HG03060 (cell line): Measurements from ENCODE around the gene CERS6.

Experiments
- ATAC-seq: cut with Tn5 transposase; IDR thresholded peaks from one replicate; pipeline ENCODE4 v1.9.1; 2021; ENCODE audit warnings: low read depth, moderate number of reproducible peaks; ENCODE audit not compliant: unreplicated experiment

Gene CERS6

DNA sequence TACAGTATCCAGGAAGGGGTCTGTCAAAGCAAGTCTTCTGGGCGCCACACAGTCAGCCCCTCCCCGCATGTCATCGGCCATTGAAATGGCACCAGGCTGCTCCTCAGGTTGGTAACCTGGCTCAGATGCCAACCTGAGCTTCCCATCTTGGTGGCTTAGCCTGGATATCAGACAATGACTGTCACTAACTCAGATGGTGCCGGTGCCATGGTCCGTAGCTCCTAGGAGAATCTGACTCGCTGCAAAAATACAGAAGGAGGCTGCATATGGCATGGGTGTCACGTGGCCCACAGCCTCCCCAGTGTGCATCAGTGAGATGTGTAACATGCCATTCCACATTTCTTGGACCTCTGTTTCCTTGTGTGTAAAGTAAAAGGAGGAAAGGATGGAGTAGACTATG lies 349.5 kb downstream of the CERS6 start:
- ATAC-seq: no peak

DNA sequence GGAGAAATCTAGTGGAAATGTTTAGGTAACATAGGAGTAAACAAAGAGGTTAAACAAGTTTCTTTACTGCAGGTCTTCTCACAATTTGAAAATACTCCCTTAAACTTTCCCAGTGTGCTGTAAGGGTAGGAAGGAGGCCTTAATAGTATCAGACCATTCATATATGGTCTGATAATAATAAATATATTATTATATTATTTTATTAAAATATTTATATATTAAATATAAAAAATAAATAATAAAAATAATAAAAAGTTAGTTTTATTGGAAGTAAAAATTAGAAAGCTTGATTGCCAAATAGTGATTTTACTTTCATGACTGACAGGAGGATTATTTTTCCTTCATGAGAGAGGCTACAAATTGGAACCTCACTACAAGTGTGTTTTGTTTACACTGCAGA lies 353.5 kb downstream of the CERS6 start:
- ATAC-seq: no peak

DNA sequence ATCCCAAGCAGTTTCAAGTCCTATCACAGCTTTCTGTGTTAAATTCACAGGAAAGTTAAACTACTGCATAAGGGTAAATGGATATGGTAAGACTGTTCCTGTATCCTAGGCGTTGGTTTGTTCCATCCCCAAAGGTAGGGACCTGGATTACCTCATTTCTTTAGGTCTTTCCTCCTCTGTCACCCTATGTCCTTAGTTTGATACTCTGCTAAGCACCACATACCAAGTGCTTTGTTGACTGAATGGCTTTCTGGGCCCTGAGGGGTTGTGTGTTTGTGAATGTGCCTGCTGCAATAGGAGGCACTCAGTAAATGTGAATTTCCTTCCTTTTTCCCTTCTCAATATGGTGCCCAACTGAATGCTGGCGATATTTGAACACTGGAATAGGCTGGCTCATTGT lies 354.2 kb downstream of the CERS6 start:
- no peak for ATAC-seq

DNA sequence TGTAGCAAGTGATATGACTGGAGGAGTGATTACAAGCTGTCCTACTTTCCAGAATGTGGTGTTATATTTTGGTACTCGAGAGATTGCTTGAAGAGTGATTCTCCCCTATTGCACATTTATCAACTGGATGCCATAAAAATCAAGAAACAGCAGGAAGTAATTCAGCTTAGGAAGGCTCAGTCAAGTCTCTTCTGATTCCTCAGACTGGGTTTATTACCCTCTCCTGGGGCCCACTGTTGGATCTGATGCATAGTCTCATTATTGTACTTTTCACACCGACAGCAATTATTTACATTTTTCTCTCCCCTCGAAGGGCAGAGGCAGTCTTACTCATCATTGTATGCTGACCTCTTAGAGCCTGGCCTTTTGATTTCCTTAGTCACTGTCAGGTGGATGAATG lies 355.6 kb downstream of the CERS6 start:
- no peak for ATAC-seq

DNA sequence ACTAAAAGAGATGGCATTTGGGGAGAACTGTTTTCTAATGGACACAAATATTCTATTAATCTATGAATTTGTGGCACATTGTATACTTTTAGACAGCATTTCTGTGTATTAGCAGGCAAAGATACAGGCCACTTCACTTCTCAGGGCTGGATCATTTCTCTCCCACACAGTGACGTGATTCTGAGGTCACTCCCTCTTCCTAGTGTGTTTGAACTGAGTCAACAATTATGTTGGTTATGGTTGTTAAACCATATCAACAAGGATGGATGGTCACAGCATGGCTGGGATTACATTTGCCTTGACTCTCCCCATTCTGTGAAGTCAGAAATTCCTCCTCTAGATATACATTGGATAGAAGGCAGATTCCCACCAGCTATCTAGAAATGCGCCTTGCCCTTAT lies 358.0 kb downstream of the CERS6 start:
- no peak for ATAC-seq

DNA sequence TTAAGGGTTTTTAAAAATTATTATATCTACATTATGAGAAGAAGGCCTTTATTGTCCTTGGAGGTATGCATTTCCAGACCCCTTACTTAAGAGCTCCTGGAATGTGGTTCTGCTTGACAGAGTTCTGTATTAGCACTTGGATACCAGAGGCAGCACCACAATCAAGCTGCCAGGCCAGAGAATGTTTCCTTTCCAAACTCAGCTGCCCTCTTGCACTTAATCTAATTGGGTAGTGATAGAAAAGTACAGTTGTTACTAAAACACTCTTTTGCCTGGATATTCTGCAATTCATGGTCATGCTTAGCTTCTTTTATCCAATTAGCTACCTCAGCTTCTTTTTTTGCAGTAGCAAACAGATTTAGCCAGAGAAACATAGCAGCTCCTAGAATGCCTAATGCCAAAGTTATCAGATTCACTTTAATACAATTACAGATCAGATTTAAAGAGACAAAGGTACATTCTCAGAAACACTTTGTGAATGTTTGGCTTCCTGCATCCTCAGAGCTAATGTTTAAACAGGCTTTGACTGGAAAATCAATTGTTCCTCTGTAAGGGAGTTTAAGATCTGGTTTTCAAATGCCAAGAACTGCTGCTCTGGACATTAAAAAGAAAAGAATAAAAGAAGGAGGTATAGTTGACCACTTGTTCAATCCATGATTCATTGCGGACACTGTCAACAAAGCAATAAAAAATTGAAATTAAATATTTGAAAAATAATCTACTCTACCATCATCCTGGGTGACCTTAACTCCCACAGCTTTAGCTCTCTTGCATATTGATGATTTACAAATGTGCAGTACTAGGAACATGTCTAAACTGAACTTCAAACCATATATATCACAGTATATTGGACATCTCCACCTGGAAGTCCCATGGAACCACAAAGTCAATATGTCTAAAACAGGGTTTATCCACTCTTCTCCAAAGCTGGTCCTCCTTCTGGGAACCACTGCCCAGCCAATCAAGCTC lies 359.2 kb downstream of the CERS6 start:
- no peak for ATAC-seq

DNA sequence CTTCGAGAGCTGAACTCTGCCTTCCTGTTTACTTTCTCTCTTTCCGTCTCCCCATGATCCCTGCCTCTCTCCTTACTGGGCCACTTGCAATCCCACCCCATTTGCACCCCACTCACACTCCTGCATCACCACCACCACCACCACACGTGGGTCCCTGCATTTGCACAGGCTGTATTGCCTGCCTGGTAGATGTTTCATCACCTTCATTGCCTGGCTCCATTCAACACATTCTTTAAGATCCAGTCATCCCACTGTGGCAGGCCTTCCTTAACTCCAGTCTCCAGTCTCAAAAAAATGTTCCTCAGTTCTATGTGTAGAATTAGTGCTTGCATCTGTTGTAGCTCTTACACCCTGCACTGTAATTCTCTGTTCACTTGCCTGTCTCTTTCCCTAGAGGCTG lies 360.3 kb downstream of the CERS6 start:
- ATAC-seq: no peak

DNA sequence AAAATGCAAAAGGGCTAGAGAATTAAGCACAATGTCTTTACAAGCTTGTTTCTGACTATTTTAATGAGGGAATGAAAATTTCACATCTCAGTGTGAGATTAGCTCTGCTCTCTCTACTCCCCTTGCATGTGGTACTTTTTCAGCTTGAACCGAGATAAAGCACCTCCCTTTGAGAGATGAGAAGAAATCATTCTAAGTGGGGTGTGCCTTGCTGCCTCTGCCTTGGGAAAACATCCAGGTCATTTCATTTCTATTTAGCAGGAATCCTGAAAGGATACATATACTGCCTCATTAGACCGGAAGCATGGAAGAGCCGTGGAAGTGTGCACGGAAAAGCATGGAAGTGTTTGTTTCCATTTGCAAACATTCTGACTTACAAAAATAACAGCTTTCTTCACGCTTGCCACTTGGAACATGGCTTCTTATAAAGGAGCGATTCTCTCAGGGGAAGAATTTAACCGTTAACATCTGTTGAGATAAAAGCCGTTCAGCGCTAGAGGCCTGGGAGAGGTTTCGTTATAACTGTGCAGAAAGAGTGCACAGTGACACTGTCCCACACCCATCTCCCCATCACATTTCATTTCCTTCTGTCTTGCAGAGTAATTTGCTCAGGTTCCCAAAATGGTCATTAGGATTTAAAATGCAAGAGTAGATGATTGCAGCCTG lies 363.1 kb downstream of the CERS6 start:
- no peak for ATAC-seq

DNA sequence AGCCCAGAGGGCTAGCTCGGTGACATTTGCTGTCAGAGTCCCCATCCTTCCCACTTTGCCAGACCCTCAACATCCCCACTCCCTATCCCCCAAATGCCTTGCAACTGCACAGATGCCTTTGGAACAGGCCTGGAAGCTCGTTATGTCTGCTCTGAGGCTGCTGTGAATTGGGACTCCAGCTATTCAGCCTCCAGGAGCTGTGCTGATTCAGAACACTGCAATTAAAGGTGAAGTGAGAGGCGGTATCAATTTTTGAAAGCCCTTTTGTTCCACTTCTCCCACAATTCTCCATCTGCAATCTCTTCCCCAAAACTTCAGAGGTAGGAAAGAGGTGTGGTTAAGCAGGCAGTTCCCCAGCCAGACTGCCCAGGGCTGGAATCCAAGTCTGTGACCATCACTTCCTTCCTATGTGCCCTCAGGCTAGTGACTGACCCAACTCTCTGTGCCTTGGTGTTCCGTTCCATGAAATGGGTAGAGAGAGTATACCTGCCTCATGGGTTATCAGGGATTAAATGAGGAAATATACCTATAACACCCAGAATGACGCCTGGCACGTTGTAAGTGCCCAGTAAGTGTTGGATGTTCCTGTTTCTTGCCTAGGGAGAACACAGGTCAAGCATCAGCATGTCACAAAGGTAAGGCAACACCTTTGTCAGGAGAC lies 363.9 kb downstream of the CERS6 start:
- no peak for ATAC-seq

DNA sequence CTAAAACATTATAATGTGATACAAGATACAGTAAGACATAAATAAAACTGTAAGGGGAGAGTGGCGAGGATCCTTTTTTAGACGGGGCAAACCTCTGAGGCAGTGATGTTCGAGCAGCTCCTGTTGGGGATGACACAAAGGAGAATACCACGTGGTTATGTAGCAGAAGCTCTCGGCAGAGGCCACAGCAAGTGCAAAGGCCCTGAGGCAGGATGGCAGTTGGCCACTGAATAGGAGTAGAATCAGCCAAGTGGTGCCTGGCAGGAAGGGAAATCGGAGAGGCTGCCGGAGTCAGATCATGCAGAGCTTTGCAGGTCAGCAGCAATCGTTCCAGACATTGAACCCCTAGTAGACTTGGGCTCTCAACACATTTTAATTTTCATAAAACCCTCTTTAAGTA lies 365.5 kb downstream of the CERS6 start:
- no peak for ATAC-seq

DNA sequence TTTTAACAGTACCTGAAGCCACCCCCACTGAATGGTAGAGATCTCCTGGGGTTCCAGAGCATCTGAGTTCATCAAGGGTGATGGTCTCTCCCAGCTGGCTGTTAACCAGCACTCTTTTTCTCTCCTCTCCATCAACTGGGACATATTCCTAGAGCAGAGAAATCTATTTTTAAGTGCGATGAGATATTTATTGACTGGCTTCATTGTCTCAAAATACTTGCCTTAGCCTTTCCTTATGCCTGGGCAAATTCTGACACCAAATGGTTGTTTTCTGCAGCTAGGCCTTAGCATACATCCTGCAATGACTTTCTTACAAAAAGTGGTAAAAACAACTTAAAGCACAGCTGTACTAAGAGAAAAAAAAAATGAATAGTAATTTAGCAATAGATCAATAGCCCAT lies 365.9 kb downstream of the CERS6 start:
- no peak for ATAC-seq
